HG03103 (cell line): ENCODE results near the gene L3MBTL4.
"Not testable (repeated sequence)": the region's sequence is repeated elsewhere in the genome, so short reads cannot be mapped to it uniquely, and the experiment has no call there.

Source experiments
- ATAC-seq: cut with Tn5 transposase; IDR thresholded peaks from one replicate; pipeline ENCODE4 v1.9.1; 2021; ENCODE audit warnings: low read depth; ENCODE audit not compliant: unreplicated experiment

The L3MBTL4 gene

DNA sequence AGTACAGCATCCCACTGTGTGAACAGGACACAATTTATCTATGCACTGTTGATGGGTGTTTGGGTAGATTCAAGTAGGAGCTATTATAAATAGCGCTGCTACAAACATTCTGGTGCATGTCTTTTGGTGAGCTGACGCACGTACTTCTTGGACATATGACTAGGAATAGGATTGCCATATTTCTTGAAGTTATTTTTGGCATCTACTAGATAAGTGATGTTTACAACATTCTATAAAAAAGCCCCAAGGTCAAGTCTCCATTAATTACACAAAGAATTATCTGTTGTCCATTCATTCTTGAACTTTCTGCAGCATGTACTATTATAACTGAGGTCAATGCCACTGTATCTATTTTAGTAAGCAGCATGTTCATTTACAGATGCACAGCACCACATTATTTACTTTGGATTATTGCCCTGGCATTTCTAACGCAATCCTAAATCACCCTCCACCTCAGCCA lies 293.9 kb downstream of the L3MBTL4 start:
- no peak for ATAC-seq

DNA sequence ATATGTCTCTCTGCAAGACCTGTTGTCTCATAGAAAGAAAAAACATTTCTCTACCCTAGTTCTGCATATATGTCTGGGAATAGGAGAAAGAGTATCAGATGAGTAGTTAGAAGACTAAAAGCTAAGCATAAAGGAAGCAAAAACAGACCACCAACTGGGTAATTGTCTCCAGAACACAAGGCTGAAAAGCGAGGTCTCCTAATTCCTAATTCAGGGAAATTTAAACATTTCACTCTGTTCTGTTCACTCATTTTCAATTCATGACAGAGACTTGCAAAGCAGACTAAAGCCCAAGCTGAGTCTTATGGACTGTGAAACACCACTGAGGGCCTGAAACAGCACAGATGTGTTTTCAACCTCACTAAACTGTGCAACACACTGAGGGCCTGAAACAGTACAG lies 294.9 kb downstream of the L3MBTL4 start:
- ATAC-seq: no peak

DNA sequence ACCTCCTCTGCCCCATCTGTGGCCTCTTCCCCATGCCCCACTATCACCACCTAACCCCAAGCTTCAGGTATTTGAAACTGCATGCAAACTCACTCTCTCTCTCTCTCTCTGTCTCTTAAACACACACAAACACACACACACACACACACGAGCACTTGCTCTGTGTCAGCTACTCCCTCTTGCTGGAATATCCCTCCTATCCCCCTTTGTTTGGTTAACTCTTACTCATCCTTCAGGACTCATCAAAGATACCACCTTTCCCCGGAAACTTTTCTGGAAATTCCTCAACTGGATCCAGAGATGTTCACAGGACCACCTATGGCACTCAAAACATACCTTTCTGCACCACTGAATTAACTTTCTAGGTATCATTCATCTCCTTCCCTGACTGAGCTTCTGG lies 296.6 kb downstream of the L3MBTL4 start:
- ATAC-seq: no peak

DNA sequence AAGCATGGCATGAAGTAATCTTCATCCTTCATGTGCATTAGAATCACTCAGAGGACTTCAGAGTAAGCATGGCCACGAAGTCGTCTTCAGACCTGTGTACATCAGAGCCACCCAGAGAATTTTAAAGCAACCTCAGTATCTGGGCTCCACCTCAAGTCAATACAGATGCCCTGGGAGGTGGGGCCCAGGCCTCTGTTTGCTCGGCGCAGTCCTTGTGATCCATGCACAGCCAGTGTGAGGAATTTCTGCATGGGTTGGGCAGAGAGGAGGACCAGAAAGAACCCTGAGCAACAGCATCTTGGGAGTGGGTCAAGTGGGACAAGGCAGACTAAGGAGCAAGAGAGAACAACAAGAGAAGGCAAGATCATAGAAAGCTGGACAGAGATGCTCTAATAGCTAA lies 299.0 kb downstream of the L3MBTL4 start:
- no peak for ATAC-seq

DNA sequence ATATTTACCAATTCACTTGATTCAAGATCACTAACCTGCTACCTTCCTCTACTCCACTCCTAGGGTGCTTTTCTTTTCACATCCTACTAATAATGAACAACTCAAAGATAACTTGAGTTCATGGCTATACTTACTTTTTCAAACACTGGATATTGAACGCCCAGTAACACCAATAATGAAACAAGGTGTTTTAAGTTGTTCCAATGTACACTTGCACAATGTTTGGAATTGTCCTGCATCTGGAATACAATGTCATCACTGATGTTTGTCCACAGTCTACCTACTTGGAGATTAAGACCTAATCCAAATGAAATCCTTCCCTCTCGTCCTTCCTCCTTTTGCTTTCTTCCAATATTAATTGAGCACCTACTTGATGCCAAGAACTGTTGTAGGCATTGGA lies 301.1 kb downstream of the L3MBTL4 start:
- no peak for ATAC-seq

DNA sequence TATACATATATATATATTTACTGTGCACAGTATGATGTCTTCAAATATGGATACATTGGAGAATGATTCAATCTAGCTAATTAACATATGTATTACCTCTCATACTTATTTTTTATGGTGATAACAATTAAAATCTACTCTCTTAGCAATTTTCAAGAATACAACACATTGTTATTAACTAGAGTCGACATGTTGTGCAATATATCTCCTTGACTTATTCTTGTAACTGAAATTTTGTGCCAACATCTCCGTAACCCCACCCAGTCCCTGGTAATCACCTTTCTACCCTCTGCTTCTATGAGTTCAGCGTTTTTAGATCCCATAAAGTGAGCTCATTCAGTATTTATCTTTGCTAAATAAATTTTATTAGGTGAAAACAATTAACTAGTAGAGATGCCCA lies 303.0 kb downstream of the L3MBTL4 start:
- ATAC-seq: no peak

DNA sequence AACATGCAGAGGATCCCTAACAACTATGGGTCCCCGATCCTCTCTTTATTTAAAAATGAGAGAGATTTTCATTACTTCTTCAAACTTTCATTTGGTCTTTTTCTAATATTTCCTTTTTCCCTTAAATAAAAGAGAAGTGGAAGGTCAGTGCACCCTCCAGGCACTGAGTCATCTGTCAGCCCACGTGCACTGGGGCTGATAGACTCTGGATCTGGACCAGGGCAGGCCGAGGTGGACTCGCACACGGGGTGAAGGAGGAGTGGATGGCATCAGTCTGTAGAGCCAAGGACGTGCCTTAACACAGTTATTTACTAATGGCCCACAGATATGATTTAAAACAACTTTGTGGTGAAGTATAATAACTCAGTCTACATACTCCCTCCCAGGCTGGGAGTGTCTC lies 305.0 kb downstream of the L3MBTL4 start:
- ATAC-seq: no peak

DNA sequence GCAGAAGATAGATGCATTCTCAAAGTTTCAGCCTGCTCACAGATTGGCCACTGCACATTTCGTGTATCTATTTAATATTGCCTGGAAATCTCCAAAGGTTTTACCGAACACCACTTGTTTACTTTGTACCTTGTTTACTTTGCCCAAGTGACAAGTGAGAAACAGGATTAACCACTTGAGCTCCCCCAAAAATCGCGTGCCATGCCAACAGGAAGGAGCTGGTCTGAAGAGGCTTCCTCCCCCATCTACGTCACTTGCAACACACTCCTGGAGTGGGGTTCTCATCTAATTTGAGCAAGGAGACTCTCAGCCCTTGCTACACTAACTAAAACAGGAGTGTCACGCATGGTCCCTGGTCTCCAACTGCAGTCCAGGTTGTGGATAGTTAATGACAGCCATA lies 306.9 kb downstream of the L3MBTL4 start:
- ATAC-seq: no peak

DNA sequence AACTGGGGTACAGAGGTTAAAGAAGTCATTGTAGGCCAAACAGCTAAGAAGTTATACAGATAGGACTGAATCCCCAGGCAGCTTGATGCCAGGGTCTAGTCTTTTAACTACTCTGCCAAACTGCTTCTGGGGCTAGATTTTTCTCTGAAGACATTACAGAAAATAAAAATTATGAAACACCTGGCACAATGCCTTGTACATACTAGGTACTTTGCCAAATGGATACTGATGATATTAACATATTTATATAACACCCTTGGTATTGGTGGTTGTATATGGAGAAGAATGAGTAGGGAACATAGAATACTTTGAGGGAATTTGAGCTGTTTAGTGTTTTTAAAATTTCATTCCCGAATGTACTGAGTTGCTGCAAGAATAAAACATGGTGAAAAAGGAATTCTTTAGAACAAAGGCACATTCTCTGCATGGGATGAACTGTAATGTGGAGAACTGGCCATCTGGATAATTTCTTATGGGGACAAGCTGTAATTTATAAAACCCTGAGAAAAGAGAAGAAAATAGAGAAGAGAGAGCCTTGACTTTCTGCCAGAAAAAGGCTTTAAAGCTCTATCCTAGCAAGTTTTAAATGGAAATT lies 308.5 kb downstream of the L3MBTL4 start:
- ATAC-seq: no peak

DNA sequence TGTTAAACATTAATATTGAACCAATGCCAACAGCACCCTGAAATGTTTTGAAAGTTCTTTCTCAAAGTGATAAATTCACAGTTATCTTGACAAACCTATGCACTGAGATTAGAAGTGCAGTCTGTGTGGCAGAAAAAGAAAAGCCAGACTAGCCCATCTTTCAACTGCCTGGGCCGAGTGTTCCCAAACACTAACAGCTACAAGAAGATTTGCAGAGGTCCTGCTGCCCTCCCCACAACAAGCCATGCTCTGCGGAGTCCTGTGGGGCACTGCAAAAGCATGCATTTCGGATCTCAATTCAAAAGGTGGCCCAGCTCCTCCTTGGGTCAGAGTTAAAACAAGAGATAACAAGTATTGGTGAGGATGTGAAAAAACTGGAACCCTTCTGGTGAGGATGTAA lies 311.0 kb downstream of the L3MBTL4 start:
- ATAC-seq: no peak

DNA sequence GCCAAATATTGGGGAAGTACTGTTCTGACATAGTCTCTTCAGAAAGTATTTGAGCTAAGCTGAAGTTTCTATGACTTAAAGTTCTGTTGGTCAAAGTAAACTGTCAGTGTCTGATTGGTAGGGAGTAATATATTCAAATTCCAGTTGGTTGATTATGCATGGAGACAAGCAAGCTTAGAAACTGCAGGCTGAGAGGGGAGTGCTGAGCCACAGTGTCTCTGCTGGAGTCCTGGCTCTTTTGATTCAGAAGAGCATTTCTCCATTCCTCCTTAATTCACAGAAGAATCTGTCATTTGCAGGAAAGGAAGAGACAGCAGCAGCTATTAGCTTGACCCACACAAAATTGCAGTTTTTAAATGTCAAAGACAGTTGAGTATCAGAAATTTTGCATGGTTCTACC lies 318.0 kb downstream of the L3MBTL4 start:
- ATAC-seq: no peak

DNA sequence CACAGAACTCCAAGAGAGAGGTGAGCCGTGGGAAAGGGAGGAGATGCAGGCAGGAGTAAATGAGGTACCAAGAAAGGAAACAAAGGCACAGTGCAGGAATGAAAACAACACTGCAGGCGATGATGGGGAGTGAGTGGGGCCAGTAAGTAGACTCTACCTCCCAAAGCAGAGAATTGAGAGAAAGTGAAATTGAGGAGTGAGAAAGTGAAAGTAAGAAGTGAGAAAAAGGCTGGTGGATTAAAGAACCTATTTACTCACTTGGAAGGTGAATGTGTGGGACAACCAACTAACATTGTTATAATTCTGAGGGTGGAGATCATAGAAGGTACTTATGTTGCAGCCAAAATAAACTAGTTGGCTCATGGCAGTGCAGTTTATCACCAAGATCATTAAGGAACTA lies 326.3 kb downstream of the L3MBTL4 start:
- no peak for ATAC-seq

DNA sequence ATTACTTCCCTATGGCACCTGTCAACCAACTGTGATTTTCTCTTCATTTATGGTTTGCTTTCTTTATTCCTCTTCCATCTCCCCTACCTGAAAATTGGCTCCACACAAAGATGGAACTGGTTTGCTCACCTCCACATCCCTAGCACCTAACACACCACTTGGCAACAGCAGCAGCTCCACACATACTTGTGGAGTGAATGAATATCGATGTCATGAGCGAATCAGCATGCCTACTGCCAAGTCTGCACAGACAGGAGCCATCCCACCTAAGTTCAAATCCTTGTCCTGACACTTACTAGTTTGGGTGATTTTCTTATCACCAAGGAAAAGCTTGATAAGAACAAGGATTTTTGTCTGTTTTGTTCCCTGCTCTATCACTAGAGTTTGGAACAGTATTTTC lies 328.0 kb downstream of the L3MBTL4 start:
- no peak for ATAC-seq

DNA sequence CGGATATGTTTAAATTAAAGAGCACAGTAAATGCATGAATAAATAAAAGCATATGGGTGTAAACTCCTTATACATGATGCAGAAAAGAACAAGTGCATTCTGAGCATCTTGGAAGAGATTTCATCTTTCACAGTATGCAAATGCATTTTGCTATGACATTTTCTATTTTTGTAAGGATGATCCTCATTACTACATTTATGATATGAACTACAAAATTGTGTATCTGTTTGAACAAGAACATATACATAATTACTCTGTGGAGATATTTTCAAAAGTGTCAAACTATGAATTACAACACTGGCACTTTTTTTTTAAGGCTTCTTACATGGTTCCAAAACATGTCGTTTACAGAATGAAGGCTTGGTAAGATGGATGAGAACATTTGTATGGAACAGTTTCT lies 335.3 kb downstream of the L3MBTL4 start:
- ATAC-seq: no peak

DNA sequence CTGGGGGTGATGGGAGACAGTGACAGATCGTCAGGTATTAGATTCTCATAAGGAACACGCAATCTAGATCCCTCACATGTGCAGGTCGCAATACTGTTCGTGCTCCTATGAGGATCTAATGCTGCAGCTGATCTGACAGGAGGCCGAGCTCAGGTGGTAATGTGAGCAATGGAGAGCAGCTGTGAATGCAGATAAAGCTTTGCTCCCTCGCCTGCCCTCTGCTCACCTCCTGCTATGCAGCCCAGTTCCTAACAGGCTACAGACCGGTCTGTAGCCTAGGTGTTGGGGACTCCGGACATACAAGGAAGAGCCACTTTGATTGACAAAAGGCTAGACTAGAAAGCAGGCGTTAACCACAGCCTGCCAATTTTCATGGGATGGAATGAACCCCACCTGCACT lies 335.8 kb downstream of the L3MBTL4 start:
- ATAC-seq: no peak

DNA sequence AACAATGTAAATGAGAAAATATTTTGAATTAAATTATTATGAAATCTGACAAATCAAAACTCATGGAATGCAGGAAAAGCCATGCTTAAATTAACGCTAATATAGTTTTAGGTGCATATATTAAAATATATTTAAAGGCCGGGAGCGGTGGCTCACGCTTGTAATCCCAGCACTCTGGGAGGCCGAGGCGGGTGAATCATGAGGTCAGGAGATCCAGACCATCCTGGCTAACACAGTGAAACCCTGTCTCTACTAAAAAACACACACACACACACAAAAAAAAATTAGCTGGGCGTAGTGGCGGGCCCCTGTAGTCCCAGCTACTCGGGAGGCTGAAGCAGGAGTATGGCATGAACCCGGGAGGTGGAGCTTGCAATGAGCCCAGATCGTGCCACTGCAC lies 342.3 kb downstream of the L3MBTL4 start:
- not testable (repeated sequence) for ATAC-seq

DNA sequence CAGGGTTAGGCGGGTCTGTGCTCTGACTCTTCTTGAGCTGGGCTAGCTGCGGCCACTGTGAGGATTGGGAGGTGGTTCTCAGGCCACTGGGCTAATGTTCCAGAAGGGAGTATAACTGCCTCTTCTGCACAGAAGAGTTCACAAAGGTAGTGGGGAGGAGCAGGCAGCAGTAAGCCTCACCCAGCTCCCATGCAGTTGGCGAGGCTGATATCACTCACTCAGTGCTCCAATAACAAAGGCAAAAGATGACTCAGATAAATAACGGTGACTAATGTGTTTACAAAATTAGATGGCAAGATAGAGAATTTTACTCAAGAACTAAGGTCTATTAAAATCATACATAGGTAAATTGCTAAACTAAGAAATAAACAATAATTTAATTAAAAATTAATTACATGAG lies 345.2 kb downstream of the L3MBTL4 start:
- ATAC-seq: no peak

DNA sequence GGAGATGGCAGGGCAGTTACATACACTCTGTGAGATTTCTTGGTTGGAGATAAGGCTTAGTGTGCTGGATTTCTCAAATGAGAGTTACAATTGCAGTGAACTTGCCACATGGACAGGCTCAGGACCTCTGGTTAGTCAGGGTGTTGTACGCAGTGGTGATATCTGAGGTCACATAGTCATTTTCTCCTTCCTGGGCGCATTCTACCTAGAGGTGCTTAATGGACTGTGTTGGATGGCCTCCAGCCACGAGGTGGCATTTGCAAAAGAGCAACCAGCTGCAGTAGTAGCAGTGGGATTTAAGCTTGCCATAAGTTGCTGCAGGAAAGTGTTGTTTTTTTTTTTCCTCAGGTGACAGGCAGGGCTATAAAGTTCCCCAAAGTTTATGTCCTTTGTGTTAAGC lies 345.6 kb downstream of the L3MBTL4 start:
- ATAC-seq: no peak

DNA sequence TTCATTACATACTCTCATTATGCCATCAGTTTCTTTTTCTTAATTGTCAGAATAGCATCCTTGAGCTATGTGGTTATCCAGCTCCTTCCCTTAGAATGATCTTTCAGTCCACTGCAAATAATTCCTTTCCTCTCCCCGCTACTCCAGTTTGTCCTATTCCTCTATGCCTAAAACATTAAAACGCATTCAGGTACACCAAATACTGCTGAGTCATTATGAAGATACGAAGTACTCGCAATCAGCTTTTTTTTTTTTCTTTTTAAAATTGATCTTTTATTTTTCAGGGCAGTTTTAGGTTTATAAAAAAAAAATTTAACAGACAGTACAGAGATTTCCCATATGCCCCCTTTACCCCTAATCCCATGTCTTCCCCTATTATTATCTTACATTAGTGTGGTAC lies 354.6 kb downstream of the L3MBTL4 start:
- ATAC-seq: no peak

DNA sequence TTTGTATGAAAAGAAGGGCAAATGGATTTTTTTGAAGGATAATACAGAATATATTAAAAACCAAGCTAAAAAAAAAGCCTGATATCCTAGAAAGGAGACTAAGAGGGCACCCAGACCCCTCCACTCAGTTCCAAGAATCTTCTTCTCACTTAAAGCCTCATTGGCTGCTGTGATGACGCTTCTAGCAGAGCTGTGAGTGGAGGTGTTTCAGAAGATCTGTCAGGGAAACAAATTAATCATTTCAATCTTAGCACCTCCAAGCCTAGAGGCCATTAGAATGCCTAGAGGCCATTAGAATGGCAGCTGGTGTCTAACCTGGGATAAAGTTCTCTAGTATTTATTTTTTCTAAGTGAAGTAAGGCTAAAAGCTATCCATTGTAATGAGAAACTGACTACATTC lies 355.2 kb downstream of the L3MBTL4 start:
- ATAC-seq: no peak

DNA sequence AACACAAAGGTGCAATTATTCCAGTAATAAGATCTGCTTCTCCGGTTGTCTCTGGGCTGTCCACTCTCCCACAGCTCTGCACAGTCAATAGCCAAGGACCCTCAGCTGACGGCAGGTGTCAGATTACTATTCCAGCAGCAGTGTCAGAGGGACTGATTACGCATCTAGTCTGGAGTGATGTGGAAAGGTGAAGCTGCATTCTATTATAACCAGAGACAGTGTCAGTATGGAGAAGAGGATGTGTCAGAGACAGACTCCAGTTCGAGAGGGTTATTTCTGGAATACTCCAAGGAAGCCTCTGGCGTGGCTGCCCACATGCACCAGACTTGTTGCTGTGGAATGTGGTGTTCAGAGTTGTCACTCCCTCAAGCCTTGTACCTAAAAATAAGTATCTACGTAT lies 355.8 kb downstream of the L3MBTL4 start:
- ATAC-seq: no peak

DNA sequence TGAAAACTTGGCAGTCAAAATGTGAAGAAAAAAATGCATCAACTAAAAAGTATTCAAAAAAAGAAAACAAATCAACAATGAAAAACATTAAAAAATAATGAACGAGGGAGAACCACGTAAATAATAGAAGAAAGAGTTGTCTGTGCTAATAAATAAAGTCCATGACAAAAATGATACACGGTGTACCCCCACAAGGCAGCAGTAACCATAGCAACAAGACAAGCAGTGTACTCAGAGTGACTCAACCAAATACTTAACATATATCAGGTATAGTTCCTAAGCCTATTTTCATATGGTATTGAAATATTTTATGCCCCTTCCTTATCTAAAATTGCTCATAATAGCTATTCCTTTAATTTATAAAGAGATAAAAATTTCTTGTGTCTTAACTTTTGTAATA lies 357.1 kb downstream of the L3MBTL4 start:
- ATAC-seq: no peak
